ENCODE data around the gene FGD5.

- TF ChIP-seq CTCF (IDR thresholded peaks at IDR 0.05) (no peak), POLR2A (IDR thresholded peaks at IDR 0.05) (no peak)
Observed at GRCh38 chr3:14946739-14947099, 128.0 kb downstream of the FGD5 start.

All from uterus (tissue), 2 donors.